Measurements from ENCODE around the gene MCAM.

DNA sequence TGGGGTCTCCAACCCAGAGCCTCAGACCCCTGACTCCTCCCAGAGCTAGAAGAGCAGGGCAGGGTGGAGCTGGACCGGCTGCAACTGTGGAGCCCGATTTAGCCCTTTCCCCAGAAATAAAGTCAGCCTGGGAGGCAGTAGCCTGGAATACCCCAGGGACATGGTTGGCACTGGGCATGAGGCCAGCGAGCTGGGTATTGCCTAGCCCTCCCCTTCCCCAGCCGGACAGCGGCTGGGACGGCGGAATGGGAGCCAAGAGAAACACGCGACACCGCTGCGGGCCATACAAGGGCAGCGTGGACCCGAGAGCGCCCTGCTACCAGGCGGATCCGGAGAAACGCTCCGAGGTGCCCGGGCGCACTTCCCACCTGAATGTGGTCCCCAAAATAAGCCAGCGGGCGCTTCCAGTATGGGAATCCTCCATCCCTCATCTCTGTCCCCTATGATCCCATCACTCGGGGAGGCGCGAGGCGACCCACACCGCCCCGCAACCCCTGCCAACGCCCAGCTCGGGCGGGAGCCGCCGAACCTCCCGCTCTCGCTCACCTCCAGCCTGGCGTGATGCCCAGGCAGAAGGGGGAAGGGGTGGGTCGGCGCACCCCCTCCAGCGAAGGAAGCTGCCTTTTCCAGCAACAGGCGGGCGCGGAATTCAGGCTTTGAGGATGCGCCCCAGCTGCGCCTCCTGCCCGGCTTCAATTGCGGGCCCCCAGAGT is 758 bp downstream of the MCAM start:
- TF ChIP-seq, protein P1, sequence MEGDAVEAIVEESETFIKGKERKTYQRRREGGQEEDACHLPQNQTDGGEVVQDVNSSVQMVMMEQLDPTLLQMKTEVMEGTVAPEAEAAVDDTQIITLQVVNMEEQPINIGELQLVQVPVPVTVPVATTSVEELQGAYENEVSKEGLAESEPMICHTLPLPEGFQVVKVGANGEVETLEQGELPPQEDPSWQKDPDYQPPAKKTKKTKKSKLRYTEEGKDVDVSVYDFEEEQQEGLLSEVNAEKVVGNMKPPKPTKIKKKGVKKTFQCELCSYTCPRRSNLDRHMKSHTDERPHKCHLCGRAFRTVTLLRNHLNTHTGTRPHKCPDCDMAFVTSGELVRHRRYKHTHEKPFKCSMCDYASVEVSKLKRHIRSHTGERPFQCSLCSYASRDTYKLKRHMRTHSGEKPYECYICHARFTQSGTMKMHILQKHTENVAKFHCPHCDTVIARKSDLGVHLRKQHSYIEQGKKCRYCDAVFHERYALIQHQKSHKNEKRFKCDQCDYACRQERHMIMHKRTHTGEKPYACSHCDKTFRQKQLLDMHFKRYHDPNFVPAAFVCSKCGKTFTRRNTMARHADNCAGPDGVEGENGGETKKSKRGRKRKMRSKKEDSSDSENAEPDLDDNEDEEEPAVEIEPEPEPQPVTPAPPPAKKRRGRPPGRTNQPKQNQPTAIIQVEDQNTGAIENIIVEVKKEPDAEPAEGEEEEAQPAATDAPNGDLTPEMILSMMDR (IDR thresholded peaks at IDR 0.05; ENCODE audit: low read depth, low read length, missing input control) = no peak
- TF ChIP-seq TAF1 (conservative IDR thresholded peaks at IDR 0.05) = no peak
- no peak for TF ChIP-seq RAD21 (IDR thresholded peaks at IDR 0.05)
- no peak for TF ChIP-seq YY1 (IDR thresholded peaks at IDR 0.05)
- TF ChIP-seq ZBTB33 (IDR thresholded peaks at IDR 0.05) = no peak
- TF ChIP-seq MAX (IDR thresholded peaks at IDR 0.05) = no peak
- TF ChIP-seq GABPA (IDR thresholded peaks at IDR 0.05 in 1 of 2, conservative IDR thresholded peaks at IDR 0.05 in 1 of 2) = no peak
- no peak for TF ChIP-seq NR2F2 (IDR thresholded peaks at IDR 0.05)
- TF ChIP-seq ATF3 (IDR thresholded peaks at IDR 0.05) = no peak
- no peak for TF ChIP-seq JUND (IDR thresholded peaks at IDR 0.05)
- no peak for TF ChIP-seq SP1 (IDR thresholded peaks at IDR 0.05)
- no peak for TF ChIP-seq REST (IDR thresholded peaks at IDR 0.05)
- no peak for TF ChIP-seq FOXA1 (IDR thresholded peaks at IDR 0.05)
- no peak for TF ChIP-seq RXRA (IDR thresholded peaks at IDR 0.05)
